ENCODE results near the gene ABCC3.

DNA sequence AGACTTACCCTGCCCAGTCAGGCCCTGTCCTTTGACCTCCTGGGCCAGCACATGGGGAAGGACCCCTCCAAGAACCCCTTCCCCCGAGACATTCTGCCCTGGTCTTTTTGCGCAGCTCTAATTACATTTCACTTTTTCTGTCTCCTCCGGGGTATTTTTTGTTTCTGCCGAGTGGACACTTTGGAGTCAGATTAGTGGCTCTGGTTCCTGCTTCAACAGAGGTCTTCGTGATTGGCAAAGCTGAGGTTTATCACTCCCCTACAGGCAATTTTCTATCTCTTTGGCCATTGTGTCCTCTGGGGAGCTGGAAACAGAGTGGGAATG lies 49.6 kb downstream of the ABCC3 start:
- TF ChIP-seq GATA2 (IDR thresholded peaks at IDR 0.05; ENCODE audit: low read depth, low read length) (no peak), GATA3 (IDR thresholded peaks at IDR 0.05; ENCODE audit: low read depth, low read length) (no peak)
